OCI-M2 (cell line): Measurements from ENCODE around the gene GRIP2.

Experiments used
- DNase-seq: peaks from one replicate; lab custom pipeline; 2025; ENCODE audit not compliant: unreplicated experiment; lab: John Stamatoyannopoulos, UW

GRIP2 gene

GRCh38 chr3:14541646-14542045, 1.5 kb upstream of the GRIP2 start:
- no peak for DNase-seq

DNA sequence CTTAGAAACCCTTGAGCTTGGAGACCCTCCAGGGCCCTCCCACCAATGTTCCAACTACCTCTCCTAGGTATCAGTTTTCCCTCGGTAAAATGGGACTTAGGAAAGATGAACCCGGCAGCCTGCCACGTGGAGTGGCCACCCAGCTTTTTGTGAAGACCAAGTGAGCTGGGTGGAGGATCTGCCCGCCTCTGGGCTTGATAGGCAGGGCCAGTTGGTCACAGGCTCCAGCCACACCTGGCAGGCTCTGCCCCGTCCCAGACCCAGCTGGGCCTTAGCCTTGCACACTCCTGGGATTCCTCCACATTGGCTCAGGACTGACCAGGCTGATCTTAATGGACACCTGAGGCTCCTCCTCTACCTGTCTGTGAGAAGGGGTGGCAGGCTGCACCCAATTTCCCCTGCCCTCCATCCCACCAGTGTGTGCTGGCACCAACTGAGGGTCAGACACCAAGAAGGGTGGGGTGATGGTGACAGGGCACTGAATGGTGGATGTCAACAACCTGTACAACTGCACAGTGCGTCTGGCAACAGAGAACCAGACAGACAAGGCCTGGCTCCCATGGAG, 761 bp upstream of the GRIP2 start:
- DNase-seq = no peak

GRCh38 chr3:14539384-14539741, 779 bp downstream of the GRIP2 start:
- no peak for DNase-seq

DNA sequence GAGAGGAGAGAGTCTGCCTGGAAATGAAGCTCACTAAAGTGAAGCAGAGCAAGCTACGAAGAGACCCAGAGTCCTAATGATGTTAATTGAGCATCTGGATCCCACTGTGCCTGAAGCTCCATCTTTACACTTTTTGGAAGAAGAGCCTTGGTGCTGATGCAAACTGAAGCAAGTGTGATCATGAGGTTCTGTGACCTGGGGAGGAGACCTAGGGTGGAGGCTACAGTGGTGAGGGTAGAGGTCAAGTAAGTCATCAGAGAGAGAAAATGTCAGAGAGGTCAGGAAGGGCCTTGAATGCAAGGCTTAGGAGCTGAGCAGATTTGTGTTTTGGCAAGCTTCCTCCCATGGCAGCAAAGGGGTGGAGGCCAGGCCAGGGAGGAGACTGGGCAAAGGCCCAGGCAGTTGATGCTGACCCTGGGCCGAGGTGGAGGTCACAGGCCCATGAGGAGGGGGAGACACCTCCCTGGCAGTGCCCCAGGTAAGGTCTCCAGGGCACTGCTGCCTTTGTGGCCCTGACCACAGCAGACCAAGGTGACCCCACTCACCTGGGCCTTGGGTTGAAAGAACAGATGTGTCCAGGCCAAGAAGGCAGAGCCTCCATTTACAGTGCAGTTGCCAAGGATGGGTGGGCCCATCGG, 1.6 kb downstream of the GRIP2 start:
- DNase-seq = no peak

DNA sequence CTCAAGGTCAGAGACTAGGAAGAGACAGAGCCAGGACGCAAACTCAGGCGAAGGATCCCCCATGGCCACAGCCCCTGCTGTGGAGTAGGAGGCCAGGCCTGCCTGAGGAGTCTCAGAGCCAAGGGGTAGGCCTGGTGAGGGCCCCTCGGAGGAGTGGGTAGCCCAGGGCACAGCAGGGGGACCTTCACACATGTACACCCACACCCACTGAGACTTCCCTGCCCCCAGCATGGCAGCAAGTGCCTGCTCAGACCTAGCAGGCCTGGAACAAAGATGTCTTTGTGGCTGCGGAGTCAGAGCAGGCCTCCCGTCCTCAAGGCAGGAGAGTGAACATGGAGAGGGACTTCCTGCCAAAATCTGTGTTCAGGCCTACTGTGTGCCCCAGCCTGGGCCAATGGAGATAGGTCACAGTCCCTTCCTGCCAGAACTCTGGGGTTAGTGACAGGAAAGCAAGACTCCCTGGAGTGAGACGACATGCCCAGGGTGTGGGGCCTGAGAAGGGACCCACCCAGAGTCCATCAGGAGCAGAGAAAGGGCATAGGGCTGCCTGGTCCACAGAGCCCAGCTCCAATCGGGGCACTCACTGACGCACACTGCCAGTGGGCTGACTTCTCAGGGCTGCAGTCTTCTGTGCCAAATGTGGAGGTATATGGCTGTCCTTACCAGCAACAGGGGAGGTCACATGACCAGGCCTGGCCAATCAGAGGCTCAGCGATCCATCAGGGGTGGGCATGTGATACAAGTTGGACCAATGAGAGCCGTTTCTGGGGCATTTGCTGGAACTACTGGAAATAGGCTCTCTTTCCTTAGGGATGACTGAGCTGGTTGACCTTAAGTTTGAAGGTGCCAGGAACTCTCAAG, 2.3 kb downstream of the GRIP2 start:
- DNase-seq = no peak

DNA sequence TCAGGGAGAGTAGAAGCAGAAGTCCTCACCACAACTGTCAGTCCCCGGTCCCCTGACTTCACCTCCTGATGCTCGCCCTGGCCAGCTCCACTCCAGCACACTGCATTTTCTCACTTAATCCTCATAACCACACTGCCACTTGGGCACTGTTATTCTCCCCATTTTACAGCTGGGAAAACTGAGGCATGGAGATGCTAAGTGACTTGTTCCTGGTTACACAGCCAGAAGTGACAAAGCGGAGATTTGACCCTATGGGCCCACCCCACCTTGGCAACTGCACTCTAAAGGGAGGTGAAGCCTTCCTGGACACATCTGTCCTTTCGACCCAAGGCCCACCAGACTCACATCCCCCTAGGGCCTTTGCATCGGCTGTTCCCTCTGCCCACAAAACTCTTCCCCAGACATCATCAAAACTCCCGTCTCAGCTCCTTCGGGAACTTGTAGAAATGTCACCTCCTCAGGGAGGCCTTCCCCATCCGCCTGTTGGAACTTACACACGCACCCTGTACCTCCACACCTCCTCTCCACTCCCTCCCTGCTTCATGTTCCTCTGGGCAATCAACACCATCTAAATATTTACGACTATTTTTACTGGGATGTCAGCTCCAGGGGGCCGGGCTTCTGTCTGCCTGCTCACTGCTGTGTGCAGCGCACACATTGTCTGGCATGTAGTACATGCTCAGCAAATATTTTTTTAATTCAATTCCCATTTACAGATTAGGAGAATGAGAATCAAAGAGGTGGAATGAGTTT, 3.1 kb downstream of the GRIP2 start:
- DNase-seq = no peak

GRCh38 chr3:14536055-14536815, 3.9 kb downstream of the GRIP2 start:
- DNase-seq = no peak

DNA sequence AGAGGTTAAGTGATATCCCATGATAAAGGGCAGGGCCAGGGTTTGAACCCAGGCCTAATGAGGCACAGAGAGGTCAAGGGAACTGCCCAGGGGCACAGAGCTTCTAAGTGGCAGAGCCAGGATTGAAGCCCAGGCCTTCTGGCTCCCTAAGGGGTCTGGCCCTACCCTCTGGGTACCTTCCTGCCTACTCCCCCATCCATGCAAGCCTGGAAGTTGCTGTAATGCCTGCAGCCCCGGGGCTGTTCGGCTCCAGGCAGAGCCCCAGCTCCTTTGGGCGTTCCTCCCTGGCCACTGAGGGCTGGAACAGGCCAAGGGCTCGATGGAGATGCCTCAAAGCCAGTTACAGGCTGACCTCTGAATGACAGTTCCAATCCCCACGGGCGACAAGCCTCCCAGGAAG, 4.5 kb downstream of the GRIP2 start:
- no peak for DNase-seq

GRCh38 chr3:14534516-14535191, 5.5 kb downstream of the GRIP2 start:
- DNase-seq = no peak

DNA sequence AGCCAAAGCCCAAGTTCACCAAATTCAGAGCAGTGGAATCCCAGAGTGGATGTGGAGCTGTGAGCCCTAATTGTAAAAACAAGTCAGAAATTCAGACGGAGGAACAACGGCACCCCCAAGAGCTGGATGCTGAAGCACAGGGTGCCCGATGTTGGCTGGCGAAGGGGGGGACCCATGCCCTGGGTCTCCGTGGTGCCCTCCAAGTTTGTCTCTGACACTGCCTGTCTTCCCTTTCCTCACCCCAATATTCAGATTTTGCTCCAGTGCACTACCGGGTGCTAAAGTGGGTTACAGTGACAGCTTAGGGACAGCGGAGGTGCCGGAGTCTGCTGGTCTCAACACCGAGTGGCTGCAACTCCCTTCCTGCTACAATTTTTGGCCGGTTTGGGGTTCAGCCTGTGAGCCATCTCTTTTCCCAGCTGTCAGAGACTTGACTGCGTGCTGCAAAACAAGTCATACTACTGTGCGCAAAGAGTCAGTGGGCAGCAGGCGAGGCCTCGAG, 6.6 kb downstream of the GRIP2 start:
- DNase-seq = no peak

DNA sequence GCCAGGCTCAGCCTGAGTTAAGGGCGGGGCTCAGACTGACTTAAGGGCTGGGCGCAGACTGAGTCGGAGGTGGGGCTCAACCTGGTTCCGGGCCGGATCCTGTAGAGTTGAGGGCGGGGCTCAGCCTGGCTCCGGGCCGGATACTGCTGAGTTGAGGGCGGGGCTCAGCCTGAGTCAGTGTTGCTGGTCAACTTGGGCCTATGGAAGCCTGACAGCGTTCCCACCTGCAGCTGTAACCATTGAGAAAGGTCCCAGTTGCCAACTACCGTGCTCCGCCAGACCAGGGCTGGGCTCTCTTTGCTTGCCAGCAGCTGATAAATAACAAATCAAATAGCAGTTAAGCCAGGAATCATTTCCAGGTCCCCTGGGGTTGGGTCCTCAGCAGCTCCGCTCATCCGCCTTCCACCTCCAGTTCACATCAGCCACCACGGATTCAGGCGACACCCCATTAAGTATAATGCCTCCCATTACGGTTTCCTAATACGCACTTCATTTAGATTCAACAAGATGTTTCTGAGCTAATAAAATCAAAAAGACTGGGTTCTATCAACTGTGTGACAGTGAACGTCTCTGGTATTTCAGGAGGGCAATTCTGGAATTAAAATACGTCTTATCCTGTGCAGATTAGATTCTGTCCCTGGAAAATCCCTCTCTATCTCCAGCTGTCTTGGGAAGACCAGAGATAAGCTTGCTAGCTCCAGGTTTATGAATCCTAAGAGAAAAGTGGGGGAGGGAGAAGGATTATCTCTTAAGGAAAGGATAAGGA, 7.3 kb downstream of the GRIP2 start:
- DNase-seq = no peak

GRCh38 chr3:14531856-14532395, 8.2 kb downstream of the GRIP2 start:
- no peak for DNase-seq

DNA sequence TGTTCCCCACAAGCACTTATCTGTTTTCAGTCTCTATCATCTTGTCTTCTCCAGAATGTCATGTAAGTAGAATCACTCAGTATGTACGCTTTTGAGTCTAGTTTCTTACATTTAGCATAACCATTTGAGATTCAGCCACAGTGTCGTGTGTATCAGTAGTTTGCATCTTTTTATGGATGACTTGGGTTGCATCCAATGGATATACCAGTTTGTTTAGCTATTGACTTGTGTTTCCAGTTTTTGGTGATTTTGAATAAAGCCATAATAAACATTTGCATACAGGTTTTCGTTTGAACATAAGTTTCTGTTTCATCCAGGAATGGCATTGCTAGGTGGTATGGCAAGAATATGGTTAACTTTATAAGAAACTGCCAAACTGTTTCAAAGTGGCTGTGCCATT, 12.1 kb downstream of the GRIP2 start:
- no peak for DNase-seq

GRCh38 chr3:14525685-14526631, 14.2 kb downstream of the GRIP2 start:
- DNase-seq = no peak

DNA sequence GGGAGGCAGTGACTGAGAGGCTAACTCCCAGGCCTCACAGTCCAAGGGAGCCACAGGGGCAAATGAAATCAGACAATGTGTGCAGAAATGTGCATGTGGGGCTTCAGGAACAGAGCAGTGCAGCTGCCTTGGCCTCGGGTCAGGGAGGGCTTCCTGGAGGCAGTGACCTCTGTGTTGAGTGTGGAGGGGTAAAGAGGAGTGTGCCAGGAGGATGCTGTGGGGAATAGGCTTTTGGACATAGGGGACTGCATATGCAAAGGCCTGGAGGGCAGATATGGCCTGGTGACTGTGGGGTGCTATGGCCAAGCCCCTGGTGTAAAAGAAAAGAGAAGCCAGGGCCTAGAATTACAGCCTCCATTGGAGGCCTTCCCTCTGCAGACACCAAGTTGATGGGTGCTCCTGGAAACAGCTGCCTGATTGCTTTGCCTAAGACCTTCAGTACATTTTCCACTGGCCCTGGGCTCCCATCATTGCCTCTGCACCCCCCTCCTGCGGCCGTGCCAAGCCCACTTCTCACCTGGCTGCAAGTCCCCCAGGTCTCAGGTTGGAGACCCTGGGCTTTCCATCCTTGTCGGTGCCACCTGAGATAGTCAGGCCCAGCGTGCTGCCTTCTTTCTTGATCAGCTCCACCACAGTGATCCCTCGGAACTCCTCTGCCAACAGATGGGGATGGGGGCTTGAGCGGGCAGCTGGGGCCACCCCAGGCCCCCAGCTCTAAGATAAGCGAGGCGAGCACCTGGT, 15.1 kb downstream of the GRIP2 start:
- no peak for DNase-seq

DNA sequence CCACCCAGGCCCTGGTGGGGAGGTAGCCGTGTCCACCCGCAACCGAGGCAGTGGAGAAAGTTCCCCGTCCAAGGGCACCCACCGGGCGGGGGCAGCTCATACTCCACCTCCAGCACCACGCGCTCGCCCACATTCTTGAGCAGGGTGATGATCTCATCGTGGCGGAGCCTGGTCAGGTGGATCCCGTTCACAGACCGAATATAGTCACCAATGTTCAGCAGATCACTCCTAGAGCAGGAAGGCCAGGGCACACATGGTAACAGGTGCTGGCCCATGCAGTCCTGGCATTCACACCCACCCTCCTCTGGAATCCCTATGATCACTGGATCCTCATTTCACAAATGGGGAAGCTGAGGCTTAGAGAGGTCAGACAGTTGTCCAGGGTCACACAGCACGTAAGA, 15.8 kb downstream of the GRIP2 start:
- DNase-seq = no peak

DNA sequence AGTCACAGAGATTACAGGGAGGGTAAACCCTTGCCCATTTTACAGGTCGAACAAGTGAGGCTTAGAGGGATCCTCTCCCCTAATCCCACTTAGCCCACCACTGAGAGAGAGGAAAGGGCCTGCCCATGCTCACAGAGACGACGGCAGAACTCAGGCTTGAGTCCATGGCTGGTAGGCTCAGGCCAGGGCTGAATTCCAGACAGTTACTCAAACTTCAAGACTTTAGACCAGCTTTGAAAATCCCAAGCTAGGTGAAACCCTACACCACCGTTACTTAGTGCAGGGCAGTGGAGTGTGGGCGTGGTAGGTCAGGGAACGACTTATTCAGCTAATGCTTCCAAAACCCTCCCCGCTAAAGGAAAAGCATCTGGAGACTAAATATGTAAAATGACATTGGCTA, 16.4 kb downstream of the GRIP2 start:
- no peak for DNase-seq
